Thyroid gland (tissue), 4 donors: Measurements from ENCODE around the gene RHBDD1. TPM values are rescaled to one million over a fixed set of nuclear protein-coding genes. Genes with fewer than 3 reads are reported as not detected.

Experiments
- DNase-seq, 2 donors: peaks; one replicate each; pipeline ENCODE4 v3.0.0-alpha.2; 2019
- H3K27ac ChIP-seq, 3 donors: fragments of 200-600 bp; sonication (generic); 1 replicate in 2 of 3; 2 replicates in 1 of 3; pipeline ENCODE4 v1.5.1; 2016 to 2019; ENCODE audit warnings: mild to moderate bottlenecking in 1 of 3, moderate library complexity in 1 of 3
- H3K27me3 ChIP-seq: fragments of 200-600 bp; sonication (generic); one replicate; pipeline ENCODE4 v1.5.1; 2019
- H3K36me3 ChIP-seq, 2 donors: fragments of 200-600 bp; sonication (generic); one replicate each; pipeline ENCODE4 v1.5.1; 2016 to 2019
- H3K4me1 ChIP-seq, 2 donors: fragments of 200-600 bp; sonication (generic); one replicate each; pipeline ENCODE4 v1.5.1; 2017 to 2019
- H3K4me3 ChIP-seq, 3 donors: fragments of 200-600 bp; sonication (generic); replicated peaks in 1 of 3; 1 replicate in 2 of 3; 2 replicates in 1 of 3; pipeline ENCODE4 v1.5.1; 2016; ENCODE audit warnings: mild to moderate bottlenecking in 1 of 3
- H3K9me3 ChIP-seq: fragments of 200-600 bp; sonication (generic); one replicate; pipeline ENCODE4 v1.5.1; 2017
- POLR2A ChIP-seq, 2 donors: fragments of 450-650 bp; IDR thresholded peaks; one replicate each; pipeline ENCODE4 v1.6.1; 2017; ENCODE audit warnings: antibody characterized with exemption in 2 of 2, mild to moderate bottlenecking in 2 of 2, moderate library complexity in 1 of 2
- WGBS, 2 donors: methylation state at CpG; one replicate each; pipeline ENCODE4 v1.1.5; 2017; 5-methylcytosine and 5-hydroxymethylcytosine counted together
- intact Hi-C: fragments of 100-400 bp; cut with DNase I; formaldehyde crosslinking; loops from one replicate; pipeline ENCODE4 v1.15.1; 2023
- total RNA-seq, 4 donors: library from RNA; depleted of rRNA; stranded (reverse); fragments of >200 nt; gene quantifications; one replicate each; pipeline ENCODE4 v1.2.3, GENCODE V29; 2016
- TF ChIP-seq, protein P1 (sequence below), 6 experiments: fragments of 200-600 bp in 3 of 6; fragments of 450-650 bp in 3 of 6; sonication (generic) in 3 of 6; IDR thresholded peaks; one replicate each; pipeline ENCODE4 v1.5.1; 2016 to 2019; ENCODE audit warnings: antibody characterized with exemption in 6 of 6, mild to moderate bottlenecking in 2 of 6, inconsistent platforms in 1 of 6, moderate library complexity in 1 of 6

The RHBDD1 gene
- total RNA-seq, 4 donors from 2014 or later, result 17.2 to 36.5 (median 26.2) TPM

DNA sequence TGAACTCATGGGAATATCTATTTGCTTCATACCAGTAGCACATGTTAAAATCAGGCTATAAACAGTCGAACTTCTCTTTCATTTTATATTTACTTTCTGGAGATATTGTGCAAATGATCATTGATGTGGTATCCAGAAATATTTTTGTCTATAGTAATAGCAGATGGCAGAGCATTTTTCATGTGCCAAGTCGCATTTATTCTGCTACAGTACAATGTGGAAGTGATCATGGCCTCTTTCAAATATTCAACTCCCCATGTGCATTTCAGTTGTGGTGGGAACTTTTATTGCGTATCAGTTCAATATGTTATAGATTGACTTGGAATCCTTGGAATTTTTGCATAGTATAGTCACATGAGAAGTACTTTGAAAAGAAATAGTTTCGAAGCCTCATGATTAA is 57.4 kb downstream of the RHBDD1 start:
- no peak overlapping the region for H3K4me3 ChIP-seq
- no peak for DNase-seq
- no peaks in the 10 kb centered on the region for H3K36me3 ChIP-seq
- no peaks in the 10 kb centered on the region for H3K9me3 ChIP-seq
- no peaks in the 10 kb centered on the region for H3K4me1 ChIP-seq
- TF ChIP-seq, protein P1, sequence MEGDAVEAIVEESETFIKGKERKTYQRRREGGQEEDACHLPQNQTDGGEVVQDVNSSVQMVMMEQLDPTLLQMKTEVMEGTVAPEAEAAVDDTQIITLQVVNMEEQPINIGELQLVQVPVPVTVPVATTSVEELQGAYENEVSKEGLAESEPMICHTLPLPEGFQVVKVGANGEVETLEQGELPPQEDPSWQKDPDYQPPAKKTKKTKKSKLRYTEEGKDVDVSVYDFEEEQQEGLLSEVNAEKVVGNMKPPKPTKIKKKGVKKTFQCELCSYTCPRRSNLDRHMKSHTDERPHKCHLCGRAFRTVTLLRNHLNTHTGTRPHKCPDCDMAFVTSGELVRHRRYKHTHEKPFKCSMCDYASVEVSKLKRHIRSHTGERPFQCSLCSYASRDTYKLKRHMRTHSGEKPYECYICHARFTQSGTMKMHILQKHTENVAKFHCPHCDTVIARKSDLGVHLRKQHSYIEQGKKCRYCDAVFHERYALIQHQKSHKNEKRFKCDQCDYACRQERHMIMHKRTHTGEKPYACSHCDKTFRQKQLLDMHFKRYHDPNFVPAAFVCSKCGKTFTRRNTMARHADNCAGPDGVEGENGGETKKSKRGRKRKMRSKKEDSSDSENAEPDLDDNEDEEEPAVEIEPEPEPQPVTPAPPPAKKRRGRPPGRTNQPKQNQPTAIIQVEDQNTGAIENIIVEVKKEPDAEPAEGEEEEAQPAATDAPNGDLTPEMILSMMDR (IDR thresholded peaks at IDR 0.05), result no peak
- no peak for TF ChIP-seq POLR2A (IDR thresholded peaks at IDR 0.05)
- H3K27me3 ChIP-seq, result no peaks in the 10 kb centered on the region
- no peak overlapping the region for H3K27ac ChIP-seq
- 95 to 96% methylated on average over 4 of the region's 4 CpGs for WGBS, 2 donors
- intact Hi-C loops, result no loop called here

- Histone ChIP-seq H3K27ac (no peak overlapping the region), H3K36me3 (no peaks in the 10 kb centered on the region), H3K4me3 (no peak overlapping the region), H3K27me3 (no peaks in the 10 kb centered on the region), H3K4me1 (no peaks in the 10 kb centered on the region), H3K9me3 (no peaks in the 10 kb centered on the region)
- intact Hi-C loops, result no loop called here
- 85 to 92% methylated on average over 3 of the region's 3 CpGs for WGBS, 2 donors
- no peak for DNase-seq
- TF ChIP-seq, protein P1 (IDR thresholded peaks at IDR 0.05), result no peak
- TF ChIP-seq POLR2A (IDR thresholded peaks at IDR 0.05), result no peak
Measured at GRCh38 chr2:226894752-226895151, 58.9 kb downstream of the RHBDD1 start.

GRCh38 chr2:226895579-226895978 is 59.7 kb downstream of the RHBDD1 start:
- Histone ChIP-seq H3K9me3 (no peaks in the 10 kb centered on the region), H3K27me3 (no peaks in the 10 kb centered on the region), H3K36me3 (no peaks in the 10 kb centered on the region), H3K27ac (no peak overlapping the region), H3K4me1 (no peaks in the 10 kb centered on the region), H3K4me3 (no peak overlapping the region)
- intact Hi-C loops, result no loop called here
- DNase-seq, result no peak
- WGBS, 2 donors, result 91 to 94% methylated on average over 2 of the region's 2 CpGs
- TF ChIP-seq POLR2A (IDR thresholded peaks at IDR 0.05), result no peak
- TF ChIP-seq, protein P1 (IDR thresholded peaks at IDR 0.05), result no peak

DNA sequence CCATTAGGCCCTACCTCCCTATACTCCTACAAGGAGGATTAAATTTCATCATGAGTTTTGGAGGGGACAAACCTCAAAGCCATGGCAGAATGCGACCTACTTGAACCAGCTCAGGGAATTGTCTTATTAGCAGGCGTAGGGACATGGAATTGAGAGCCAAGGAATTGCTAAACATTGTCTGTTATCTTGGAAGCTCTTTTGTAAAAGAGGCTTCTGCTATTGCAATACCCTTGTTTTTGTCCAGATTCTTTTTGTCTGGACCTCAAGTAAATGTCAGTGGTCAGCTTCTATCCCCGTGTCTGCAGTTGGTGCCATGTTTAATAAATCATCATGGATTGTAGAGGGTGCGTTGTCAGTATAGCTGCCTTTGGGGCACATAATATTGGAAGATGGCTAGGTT is 62.3 kb downstream of the RHBDD1 start:
- intact Hi-C loops, result no loop called here
- WGBS, 2 donors, result 87 to 96% methylated on average over 4 of the region's 4 CpGs

GRCh38 chr2:226898897-226899296 is 63.0 kb downstream of the RHBDD1 start:
- H3K4me3 ChIP-seq, result no peak overlapping the region
- intact Hi-C loops, result no loop called here
- H3K27ac ChIP-seq, result no peak overlapping the region
- 41 to 48% methylated on average over 3 of the region's 3 CpGs for WGBS, 2 donors
- H3K9me3 ChIP-seq, result no peaks in the 10 kb centered on the region
- no peaks in the 10 kb centered on the region for H3K36me3 ChIP-seq
- no peaks in the 10 kb centered on the region for H3K4me1 ChIP-seq
- no peak for DNase-seq
- no peak for TF ChIP-seq POLR2A (IDR thresholded peaks at IDR 0.05)
- TF ChIP-seq, protein P1 (IDR thresholded peaks at IDR 0.05), result no peak
- H3K27me3 ChIP-seq, result no peaks in the 10 kb centered on the region

More for the DNA sequence above, 62.3 kb downstream of the RHBDD1 start:
- Histone ChIP-seq H3K9me3 (no peaks in the 10 kb centered on the region), H3K36me3 (no peaks in the 10 kb centered on the region), H3K4me3 (no peak overlapping the region), H3K4me1 (no peaks in the 10 kb centered on the region), H3K27ac (no peak overlapping the region), H3K27me3 (no peaks in the 10 kb centered on the region)
- no peak for DNase-seq
- no peak for TF ChIP-seq POLR2A (IDR thresholded peaks at IDR 0.05)
- TF ChIP-seq, protein P1 (IDR thresholded peaks at IDR 0.05), result no peak
